Esophagus squamous epithelium (tissue), 4 donors: Measurements from ENCODE around the gene F3.

Experiments used
- POLR2A ChIP-seq, 4 donors: fragments of 450-650 bp; IDR thresholded peaks; one replicate each; pipeline ENCODE4 v1.6.1; 2017; ENCODE audit warnings: antibody characterized with exemption in 4 of 4, mild to moderate bottlenecking in 4 of 4, moderate library complexity in 3 of 4
- TF ChIP-seq, protein P1 (sequence below), 6 experiments: fragments of 450-650 bp in 4 of 6; fragments of 200-600 bp in 2 of 6; sonication (generic) in 2 of 6; IDR thresholded peaks; one replicate each; pipeline ENCODE4 v1.5.1; 2016 to 2019; ENCODE audit warnings: antibody characterized with exemption in 6 of 6, mild to moderate bottlenecking in 4 of 6, moderate library complexity in 4 of 6

GRCh38 chr1:94580367-94581115, 39.0 kb upstream of the F3 start:
- TF ChIP-seq, protein P1, sequence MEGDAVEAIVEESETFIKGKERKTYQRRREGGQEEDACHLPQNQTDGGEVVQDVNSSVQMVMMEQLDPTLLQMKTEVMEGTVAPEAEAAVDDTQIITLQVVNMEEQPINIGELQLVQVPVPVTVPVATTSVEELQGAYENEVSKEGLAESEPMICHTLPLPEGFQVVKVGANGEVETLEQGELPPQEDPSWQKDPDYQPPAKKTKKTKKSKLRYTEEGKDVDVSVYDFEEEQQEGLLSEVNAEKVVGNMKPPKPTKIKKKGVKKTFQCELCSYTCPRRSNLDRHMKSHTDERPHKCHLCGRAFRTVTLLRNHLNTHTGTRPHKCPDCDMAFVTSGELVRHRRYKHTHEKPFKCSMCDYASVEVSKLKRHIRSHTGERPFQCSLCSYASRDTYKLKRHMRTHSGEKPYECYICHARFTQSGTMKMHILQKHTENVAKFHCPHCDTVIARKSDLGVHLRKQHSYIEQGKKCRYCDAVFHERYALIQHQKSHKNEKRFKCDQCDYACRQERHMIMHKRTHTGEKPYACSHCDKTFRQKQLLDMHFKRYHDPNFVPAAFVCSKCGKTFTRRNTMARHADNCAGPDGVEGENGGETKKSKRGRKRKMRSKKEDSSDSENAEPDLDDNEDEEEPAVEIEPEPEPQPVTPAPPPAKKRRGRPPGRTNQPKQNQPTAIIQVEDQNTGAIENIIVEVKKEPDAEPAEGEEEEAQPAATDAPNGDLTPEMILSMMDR (IDR thresholded peaks at IDR 0.05): no peak
- TF ChIP-seq POLR2A (IDR thresholded peaks at IDR 0.05): no peak
